AG20443 (cell line): ENCODE measurements around the gene MUS81.
"Not testable (repeated sequence)": the region's sequence is repeated elsewhere in the genome, so short reads cannot be mapped to it uniquely, and the experiment has no call there.

Experiments used
- DNase-seq: peaks from one replicate; pipeline ENCODE4 v3.0.0; 2012; ENCODE audit warnings: low spot score, mixed read lengths

Gene MUS81

GRCh38 chr11:65860278-65861164 lies at the start of gene MUS81:
Gene MUS81, plus strand, starts transcription at chr11:65860433. Its CDS starts 321 bp downstream, at chr11:65860754.
- DNase-seq, result peak; percentile 89

- DNase-seq, result no peak
Observed at GRCh38 chr11:65811764-65812475, 48.3 kb upstream of the MUS81 start.

GRCh38 chr11:65814131-65814985 lies 45.9 kb upstream of the MUS81 start:
- DNase-seq, result no peak

- DNase-seq, result no peak
Observed at GRCh38 chr11:65814986-65815565, 45.2 kb upstream of the MUS81 start.

- no peak for DNase-seq
Observed at GRCh38 chr11:65816696-65817095, 43.5 kb upstream of the MUS81 start.

GRCh38 chr11:65817312-65817834 lies 42.9 kb upstream of the MUS81 start:
- DNase-seq, result no peak

- peak; percentile 98 for DNase-seq
Observed at GRCh38 chr11:65817835-65818680, 42.2 kb upstream of the MUS81 start.

- no peak for DNase-seq
Observed at GRCh38 chr11:65821107-65821506, 39.1 kb upstream of the MUS81 start.

- no peak for DNase-seq
Observed at GRCh38 chr11:65822776-65823528, 37.3 kb upstream of the MUS81 start.

- DNase-seq, result no peak
Observed at GRCh38 chr11:65826984-65827735, 33.1 kb upstream of the MUS81 start.

GRCh38 chr11:65829459-65829858 lies 30.8 kb upstream of the MUS81 start:
- DNase-seq, result no peak

GRCh38 chr11:65832231-65832630 lies 28.0 kb upstream of the MUS81 start:
- not testable (repeated sequence) for DNase-seq

- DNase-seq, result peak; percentile 99
Observed at GRCh38 chr11:65833297-65834030, 26.8 kb upstream of the MUS81 start, which contains the start of gene SNX32. Gene SNX32, plus strand, starts transcription at chr11:65833963. Its CDS starts 103 bp downstream, at chr11:65834066.

- no peak for DNase-seq
Observed at GRCh38 chr11:65834202-65834601, 26.0 kb upstream of the MUS81 start.

- DNase-seq, result no peak
Observed at GRCh38 chr11:65842144-65842543, 18.1 kb upstream of the MUS81 start.

- DNase-seq, result no peak
Observed at GRCh38 chr11:65843811-65844210, 16.4 kb upstream of the MUS81 start.

GRCh38 chr11:65844231-65844872 lies 15.9 kb upstream of the MUS81 start:
- DNase-seq, result no peak

- DNase-seq, result no peak
Observed at GRCh38 chr11:65847746-65848145, 12.5 kb upstream of the MUS81 start.
